Stimulated activated CD4-positive, alpha-beta T cell treated with anti-CD3 and anti-CD28 coated beads, Interleukin-12 subunit alpha, Interleukin-12 subunit beta, amount 100 ng/mL, for 48 hours (primary cell): Measurements from ENCODE around the gene DIP2C.
"Not testable (repeated sequence)": the region's sequence is repeated elsewhere in the genome, so short reads cannot be mapped to it uniquely, and the experiment has no call there.

ENCODE experiments used
- DNase-seq, 3 donors: peaks; one replicate each; pipeline ENCODE4 v3.0.0-alpha.2; 2020; ENCODE audit warnings: low read depth in 2 of 3, low spot score in 1 of 3

The DIP2C gene

DNA sequence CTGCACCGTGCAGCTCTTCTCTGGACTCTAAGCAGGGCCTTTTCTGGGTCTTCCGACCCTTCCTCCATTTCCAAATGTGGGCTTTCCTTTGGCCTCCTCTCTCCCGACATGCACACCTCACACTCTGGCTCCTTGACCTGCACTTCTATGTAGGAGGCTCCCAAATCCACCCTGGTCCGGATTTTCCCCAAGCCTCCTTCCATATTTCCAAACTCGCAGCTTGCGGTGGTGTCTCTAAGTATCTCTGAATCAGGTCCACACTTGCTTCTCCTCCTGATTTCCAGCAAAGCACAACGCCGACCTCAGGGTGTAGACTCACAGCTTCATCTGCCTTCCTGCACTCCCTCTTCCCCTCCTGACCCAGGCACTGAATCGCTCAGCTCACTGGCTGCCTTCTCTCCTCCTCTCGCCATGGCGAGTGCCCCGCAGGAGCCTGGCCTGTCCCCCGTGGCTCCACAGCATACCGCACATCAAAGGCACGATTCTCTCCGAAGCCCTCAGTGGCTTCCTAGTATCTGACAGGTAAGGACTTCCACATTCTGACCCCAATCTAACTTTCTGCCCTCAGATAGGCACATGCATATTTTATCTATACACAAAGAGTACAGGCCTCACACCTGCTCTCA is 27.8 kb downstream of the DIP2C start:
- DNase-seq, result no peak

DNA sequence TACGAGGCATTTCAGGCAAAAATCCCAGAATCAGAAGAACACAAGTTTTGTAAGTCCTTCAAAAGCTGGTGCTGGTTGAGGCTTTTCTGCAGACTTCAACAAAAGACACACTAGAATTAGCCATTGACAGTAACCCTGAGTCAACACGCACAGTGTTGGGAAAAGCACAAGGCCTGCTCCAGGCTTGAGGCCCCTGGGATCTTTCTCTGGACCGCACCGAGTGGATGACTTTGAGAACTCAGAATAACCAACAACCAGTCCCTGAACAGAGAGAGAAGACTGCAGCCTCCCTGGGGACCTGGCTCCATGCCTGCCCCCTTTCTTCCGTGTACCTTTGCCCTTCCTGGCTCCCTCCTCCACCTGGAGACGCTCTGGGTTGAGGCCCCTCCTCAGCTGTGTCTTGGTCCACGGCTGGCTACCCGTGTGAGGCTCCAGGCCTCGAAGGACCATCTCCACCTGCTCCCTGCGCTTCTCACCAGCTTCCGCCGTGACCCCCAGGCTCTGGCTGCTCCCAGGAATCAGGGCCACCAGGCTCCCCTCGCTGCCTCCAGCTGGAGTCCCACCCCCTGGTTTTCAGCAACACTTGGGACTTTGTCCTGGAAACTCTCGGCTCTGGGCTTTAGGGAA is 28.4 kb downstream of the DIP2C start:
- DNase-seq, result no peak

DNA sequence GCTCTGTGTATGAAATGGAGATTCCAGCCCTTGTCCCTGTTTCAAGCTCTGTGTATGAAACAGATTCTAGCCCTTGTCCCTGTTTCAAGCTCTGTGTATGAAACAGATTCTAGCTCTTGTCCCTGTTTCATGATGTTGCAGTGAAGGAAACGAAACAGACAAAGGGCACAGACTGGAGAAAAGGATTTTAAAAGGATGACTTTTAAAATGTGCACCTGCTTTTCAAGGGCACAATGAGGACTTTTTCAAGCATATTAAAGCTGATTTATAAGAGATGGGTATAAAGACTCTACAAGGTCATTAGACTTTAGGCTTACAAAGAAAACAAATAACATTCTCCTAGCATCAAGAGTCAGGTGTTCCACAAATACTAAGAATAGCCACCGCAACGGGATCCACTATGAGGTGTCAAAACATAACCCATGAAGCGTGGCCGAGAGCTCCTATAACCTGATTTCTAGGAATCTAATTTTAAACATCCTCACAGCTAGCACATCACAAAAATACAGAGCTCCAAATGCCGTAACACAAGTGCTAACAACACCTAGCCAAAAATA is 29.0 kb downstream of the DIP2C start:
- no peak for DNase-seq

DNA sequence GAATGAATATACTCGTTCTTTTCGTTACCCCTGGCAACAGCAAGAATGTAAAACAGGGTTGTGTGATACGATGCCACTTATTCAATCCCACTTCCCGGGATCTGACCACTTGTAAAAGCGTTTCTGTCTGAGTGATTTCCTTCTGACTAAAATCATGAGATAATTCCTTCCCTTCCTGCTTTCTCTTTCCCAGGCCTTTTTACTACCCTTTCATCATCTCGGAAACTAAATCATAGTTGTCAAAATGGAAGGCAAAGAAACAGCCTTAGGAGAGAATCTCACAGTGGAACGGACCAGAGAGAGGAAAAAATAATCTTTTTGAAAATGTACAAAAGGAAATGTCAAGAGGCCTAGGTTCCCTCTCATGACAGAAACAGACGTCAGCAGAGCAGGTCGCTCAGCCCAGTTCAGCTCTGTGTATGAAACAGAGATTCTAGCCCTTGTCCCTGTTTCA is 29.8 kb downstream of the DIP2C start:
- DNase-seq, result no peak

DNA sequence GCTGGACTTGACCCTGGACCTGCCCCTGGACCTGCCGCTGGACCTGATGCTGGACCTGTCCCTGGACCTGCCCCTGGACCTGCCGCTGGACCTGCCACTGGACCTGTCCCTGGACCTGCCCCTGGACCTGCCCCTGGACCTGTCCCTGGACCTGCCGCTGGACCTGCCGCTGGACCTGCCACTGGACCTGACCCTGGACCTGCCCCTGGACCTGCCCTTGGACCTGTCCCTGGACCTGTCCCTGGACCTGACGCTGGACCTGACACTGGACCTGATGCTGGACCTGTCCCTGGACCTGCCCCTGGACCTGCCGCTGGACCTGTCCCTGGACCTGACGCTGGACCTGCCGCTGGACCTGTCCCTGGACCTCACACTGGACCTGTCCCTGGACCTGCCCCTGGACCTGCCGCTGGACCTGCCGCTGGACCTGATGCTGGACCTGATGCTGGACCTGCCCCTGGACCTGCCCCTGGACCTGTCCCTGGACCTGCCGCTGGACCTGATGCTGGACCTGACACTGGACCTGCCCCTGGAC is 31.6 kb downstream of the DIP2C start:
- not testable (repeated sequence) for DNase-seq

DNA sequence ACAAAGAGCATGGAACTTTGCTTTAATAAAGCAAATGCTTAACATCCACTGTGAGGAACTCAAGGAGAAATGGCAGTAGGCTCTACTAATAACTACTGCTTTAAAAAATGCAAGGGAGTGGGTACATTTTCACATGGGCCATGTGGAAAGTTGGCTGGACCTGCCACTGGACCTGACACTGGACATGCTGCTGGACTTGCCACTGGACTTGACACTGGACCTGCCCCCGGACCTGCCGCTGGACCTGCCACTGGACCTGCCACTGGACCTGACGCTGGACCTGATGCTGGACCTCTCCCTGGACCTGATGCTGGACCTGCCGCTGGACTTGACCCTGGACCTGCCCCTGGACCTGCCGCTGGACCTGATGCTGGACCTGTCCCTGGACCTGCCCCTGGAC is 32.6 kb downstream of the DIP2C start:
- no peak for DNase-seq

DNA sequence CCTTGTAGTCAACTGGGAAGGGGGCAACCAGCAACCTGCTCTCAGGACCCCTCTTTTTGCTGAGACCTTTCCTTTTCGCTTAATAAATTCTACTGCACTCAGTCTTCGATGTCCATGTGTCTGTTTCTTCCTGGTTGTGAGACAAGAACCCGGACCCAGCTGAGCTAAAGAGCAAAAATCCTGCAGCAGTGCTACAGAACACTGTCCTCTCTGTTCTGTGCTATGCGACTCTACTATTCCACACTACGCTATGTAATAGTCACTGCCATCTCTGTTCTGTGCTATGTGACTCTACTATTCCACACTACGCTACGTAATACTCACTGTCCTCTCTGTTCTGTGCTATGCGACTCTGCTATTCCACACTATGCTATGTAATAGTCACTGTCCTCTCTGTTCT is 34.3 kb downstream of the DIP2C start:
- DNase-seq, result no peak

DNA sequence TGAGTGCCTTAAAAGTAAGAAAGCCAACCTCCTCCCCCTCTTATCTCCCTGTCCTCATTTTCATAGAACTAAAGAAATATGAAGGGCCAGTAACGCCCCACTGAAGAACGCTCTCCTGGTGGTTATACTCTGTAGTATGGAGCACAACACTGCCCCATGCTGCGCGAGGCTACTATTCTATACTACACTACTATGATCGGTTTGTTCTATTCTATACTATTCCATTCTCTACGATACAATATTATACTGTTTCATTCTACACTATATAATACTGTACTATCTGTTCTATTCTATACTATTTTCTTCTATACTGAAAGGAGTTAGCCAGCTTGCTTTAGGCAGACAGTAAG is 34.8 kb downstream of the DIP2C start:
- DNase-seq, result no peak

DNA sequence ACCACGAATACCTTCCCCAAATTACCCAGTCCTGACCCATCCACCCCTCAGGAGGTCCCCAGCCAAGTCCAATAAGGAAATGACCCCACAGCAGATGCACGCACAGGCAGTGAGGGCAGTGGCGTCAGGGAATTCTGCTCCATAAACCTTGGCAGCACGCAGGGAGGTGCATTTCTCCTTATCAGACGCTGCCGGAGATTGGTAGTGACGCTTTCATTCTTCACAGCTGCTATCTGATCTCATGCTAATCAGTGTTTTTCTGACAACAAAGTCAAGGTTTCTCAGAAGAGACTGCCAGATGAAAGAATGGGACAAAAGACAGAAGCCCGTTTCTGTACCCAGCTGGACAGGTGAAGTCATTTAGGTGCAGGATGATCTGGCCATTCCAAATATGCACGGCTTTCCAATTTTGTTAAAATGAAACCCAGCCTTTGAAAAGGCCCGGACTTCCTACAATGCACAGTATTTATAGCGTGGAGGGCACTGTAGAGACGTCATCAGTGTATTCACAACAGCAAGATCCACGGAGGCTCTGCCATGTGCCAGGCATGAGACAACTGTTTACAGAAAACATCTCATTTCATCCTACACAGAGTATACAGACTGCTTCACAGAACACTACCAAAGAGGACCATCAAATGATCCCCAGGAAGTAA is 35.3 kb downstream of the DIP2C start:
- no peak for DNase-seq

DNA sequence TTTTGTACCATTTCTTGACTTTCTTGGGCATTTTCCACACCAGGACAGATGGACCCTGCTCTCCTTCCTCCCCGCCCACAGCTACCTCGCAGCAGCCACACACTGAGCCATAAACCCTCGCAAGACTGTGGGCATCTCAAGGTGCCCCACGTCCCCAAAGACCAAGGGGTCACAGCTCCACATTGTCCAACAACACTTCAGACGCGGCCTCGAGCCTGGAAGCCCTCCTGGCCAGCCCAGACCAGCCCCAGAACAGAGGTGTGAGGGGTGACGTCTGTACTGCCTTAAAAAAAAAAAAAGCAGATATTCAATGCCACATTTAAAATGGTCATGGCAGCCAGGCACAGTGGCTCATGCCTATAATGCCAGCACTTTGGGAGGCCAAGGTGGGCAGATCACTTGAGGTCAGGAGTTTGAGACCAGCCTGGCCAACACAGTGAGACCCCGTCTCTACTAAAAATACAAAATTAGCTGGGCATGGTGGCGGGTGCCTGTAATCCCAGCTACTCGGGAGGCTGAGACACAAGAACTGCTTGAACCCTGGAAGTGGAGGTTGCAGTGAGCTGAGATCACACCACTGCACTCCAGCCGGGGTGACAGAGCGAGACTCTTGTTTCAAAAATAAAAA is 36.5 kb downstream of the DIP2C start:
- not testable (repeated sequence) for DNase-seq

DNA sequence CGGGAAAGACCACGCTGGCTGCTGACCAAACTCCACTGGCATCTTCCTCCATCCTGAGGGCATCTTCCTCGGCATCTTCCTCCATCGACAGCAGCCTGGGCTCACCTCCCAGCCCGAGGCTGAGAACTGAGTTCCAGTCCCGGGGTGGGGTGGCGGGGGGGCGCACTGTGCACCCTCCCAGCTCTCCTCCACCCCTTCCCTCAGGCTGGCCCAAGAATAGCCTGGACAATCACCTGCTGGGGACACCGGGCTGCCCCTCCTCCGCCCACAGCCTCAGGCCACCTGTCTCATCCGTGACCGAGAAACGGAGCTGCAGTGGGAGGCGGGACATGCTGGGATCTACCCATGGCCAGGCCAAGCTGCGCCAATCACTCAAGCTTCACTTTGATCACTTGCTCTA is 37.2 kb downstream of the DIP2C start:
- no peak for DNase-seq

DNA sequence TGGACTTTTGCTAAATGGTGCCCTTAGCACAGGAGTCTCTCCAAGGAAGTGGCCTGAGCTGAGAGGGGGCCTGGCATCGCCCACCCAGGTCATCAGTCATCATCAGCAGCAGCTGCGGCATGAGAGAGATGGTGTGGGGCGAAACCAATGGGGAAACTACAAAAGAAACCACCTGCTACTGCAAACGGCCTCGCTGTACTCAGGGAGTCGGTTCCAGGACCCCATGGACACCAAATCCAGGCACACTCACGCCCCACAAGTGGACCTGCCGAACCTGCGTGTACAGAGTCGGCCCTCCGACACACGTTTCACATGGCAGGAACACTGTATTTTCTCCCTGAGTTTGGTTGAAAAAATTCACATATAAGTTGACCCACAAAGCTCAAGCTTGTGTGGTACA is 37.8 kb downstream of the DIP2C start:
- no peak for DNase-seq

DNA sequence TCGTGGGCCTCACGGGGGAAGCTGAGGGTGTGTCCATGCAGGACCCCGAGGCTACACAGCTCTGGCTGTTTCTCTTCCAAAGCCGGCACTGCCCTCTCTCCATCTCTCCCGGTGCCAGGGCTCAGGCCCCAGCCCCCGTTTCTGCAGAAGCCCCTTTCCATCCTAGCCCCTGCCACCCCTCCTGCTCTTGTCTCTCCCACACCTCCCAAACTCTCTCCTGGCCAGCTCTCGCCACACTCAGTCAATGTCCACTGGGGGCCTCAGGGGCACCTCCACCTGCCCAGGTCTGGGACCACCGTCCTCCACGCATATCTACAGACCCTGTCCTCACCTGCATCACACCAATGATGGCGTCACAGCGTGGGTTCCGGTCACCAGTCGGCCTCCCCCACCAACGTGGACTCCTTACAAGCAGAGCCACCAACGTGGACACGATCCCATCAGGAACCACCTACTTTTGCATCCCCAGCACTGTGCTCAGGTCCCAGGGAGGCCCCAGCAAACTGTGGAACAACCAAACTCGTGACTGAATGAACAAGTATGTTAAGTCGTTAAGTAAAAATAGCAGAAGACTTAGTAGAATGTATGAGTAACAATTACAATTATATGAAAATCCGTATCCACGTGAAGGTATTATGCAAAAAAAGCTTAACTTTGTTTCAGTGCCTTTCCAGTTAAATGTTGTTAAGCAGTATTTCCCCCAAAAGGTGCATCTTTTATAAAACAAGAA is 38.4 kb downstream of the DIP2C start:
- DNase-seq, result no peak

DNA sequence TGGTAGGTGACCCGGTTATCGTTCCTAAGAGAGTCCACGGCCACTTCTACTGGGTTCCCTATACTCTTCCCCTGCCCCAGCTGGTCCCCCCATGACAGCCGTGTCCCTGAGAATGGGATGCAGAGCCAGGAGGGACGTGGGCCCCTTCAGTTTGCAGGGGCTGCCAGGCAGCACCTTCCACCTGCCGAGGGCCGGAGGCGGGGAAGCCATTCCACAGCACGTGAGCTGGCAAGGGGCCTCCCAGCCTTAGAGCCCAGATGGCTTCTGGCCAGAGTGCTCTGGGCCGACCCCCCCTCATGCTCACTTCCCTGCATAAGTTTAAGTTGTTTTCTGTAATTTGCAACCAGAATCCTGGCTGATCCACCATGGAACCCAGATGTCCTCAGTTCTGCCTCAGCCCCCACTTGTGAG is 39.0 kb downstream of the DIP2C start:
- no peak for DNase-seq

DNA sequence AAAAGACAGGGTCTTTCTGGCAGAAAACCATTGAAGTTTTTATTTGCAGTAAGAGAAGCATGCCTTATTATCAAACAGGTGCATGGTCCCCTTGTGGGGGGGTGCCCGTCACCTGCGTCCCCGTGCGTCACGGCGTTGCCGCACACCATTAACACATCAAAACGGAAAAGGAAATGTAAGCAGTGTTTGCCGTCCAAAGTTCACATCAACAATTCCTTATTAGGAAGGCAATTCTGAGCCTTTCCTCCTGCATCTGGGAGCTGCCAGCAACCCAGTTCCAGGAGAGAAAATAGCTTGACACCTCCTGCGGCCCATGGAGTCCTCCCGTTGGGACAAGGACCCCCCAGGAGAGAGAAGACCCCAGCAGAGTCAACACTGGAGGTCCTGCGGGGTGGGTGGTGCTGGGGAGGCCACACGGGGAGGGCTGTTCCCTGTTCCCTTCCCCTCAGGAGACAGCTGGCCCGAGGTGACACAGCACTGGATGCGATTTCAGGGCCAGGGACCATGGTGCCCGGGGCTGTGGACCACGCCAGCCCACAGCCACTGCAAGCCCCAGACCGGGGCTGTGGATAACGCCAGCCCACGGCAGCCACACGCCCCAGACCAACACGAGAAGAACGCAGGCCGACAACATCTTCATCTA is 39.5 kb downstream of the DIP2C start:
- DNase-seq, result no peak

DNA sequence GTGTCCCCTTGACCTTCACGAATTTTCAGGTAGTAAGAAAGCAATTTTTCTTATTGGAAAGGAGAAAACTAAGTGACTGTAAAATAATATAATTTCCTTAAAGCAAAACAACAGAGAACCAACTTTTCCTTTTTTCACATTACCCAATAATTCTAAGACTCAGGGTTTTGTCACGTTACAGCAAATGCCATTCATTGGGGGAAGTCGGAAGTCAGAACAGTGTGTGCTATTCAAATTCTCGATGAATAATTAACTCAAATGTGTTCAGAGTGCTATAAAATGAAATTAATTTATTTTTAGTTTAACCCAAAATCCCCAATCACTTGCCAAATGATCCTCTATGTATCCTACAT is 40.0 kb downstream of the DIP2C start:
- no peak for DNase-seq

DNA sequence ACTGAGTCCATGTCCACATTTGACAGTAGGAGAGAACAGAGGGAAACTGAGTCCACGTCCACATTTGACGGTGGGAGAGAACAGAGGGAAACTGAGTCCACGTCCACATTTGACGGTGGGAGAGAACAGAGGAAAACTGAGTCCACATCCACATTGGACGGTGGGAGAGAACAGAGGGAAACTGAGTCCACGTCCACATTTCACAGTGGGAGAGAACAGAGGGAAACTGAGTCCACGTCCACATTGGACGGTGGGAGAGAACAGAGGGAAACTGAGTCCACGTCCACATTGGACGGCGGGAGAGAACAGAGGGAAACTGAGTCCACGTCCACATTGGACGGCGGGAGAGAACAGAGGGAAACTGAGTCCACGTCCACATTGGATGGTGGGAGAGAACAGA is 42.4 kb downstream of the DIP2C start:
- not testable (repeated sequence) for DNase-seq

DNA sequence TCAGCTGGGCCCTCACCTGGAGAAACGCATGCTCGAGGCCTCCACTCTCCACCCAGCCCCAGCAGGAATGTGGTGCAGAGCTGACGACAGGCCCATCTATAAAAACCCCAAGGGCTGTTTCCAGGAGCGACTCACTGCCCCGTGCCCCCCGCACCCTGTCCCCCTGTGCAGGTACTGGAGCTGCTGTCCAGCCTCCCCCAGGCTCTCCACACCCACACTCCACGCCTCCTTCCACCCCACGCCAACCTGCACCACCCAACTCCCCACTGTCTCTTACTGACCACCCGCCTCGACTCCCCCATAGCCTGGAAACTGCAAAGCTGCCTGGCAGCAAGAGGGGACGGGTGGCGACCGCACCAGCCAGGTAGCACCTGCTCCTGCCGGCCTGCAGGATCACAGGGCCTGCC is 43.3 kb downstream of the DIP2C start:
- DNase-seq, result no peak

DNA sequence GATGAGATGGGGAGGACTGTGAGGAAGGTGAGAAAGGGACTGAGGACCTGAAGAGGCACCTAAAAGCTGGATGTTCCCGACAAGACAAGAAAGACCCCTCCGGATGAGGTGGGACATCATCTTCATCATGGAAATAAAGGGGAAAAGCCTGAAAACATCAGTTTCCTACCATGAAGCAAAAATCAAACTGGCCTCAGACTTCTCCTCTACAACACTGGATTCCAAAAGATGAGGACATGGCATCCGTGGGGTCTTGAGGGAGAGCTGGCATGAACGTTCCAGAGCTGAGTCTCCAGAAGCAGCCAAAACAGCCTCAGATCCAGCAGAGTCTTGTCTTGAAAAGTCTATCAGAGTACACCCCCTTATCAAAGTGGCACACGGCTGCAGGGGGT is 44.5 kb downstream of the DIP2C start:
- no peak for DNase-seq

DNA sequence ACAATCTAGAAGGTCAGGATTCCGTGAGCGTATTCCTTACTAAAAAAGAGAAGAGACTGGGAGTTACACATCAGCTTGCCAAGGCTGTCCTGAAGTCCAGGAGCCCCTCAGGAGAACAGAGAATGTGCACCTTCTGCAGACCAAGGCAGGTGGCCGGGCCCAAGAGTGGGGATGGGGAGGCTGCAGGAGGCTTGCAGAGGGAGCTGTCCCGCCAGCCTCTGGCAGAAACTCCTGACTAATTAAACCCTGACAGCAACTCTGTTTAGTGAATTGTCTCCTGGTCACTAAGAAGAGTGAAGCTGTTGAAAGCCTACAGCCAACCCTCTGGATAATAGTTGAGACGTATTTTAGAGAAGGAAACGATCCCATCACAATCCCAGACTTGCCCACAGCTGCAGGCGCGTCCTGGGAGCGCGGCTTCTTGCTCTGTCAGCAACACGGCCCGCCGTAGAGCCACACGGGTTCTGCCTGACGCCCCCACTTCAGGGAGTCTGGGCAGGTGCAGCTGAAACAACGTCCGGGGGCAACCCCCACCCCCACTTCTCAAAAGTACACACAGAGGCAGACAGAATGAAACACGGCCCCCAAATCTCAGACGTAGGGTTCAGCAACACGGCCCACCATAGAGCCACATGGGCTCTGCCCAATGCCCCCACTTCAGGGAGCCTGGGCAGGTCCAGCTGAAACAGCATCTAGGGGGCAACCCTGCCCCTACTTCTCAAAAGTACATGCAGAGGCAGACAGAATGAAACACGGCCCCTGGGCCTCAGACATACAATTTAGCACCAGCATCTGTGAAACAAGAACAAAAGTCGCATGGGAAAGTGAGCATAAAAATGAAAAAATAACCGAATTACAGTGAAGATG is 45.2 kb downstream of the DIP2C start:
- no peak for DNase-seq
